ENCODE measurements around the gene PTPRU. TPM values are rescaled to one million over a fixed set of nuclear protein-coding genes. Genes with fewer than 3 reads are reported as not detected.

Gene PTPRU
- total RNA-seq, 1 experiment from 2014 or later, result 25.7 TPM

DNA sequence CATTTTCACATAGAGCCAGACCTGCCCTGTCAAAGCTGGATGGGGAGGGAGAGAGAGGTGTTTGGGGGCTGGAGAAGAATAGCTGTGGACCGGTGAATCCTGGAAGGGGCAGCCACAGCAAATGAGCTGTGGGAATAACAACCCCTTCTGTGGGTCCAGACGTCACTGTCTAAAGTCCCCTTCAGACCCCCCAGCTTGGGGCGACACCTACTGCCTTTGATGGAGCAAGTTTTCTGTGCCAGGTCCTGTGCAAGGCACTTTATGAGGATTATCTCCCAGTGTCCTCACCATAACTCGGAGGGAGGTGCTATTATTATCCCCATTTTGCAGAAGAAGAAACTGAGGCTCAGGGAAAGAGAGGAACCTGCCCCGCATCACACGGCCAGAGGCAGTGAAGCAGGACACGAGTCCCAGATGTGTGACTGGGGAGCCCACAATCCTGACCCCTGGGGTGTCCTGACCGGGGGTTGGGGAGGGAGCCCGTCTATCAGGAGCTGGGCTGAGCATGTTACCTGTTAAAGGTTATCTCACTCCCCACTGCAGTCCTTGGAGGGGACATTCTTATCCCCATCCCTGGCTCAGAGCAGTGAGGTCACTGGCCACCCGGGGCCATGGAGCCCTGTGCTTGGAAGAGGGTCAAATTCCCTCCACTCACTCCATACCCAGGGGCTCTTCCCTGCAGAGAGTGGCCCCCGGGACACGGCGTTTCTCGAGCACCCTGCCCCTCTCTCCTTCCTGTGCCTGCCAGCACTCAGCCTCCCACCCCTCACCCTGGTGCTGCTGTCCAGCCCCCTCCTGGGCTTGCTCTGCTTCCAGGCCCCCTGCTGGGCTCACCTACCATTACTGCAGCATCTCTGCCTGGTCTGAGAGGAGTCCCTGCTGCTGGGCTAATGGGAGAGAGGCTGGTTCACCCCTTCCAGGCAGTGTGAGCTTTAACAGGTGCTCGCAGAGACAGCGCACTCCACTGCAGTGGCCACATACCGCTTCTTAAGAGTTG is 132.9 kb downstream of the PTPRU start:
- no peaks in the 10 kb centered on the region for H3K4me1 ChIP-seq (ENCODE audit: insufficient read depth, low read length)
- H3K27me3 ChIP-seq (ENCODE audit: low read length), result peaks cover 70% of the 10 kb centered on the region
- DNase-seq (no peak), ATAC-seq (no peak)
- intact Hi-C loops (cut with micrococcal nuclease), result no loop called here
- H3K4me2 ChIP-seq (ENCODE audit: low read length), result no peak overlapping the region
- CTCF ChIA-PET, result no interaction called here
- POLR2A ChIA-PET (ENCODE audit: unreplicated experiment), result no interaction called here
- no peak overlapping the region for H2AFZ ChIP-seq (ENCODE audit: low read length)
- H3F3A ChIP-seq (ENCODE audit: low read length, unreplicated experiment), result no peaks in the 10 kb centered on the region
- H3K9me2 ChIP-seq (replicated peaks; ENCODE audit: low read length), result no peaks in the 10 kb centered on the region
- TF ChIP-seq EZH2 (IDR thresholded peaks at IDR 0.05; ENCODE audit: low read length, unreplicated experiment) (no peak), EZH2phosphoT487 (IDR thresholded peaks at IDR 0.05; ENCODE audit: borderline replicate concordance, low read length) (no peak)
- TF ChIP-seq, protein P1, sequence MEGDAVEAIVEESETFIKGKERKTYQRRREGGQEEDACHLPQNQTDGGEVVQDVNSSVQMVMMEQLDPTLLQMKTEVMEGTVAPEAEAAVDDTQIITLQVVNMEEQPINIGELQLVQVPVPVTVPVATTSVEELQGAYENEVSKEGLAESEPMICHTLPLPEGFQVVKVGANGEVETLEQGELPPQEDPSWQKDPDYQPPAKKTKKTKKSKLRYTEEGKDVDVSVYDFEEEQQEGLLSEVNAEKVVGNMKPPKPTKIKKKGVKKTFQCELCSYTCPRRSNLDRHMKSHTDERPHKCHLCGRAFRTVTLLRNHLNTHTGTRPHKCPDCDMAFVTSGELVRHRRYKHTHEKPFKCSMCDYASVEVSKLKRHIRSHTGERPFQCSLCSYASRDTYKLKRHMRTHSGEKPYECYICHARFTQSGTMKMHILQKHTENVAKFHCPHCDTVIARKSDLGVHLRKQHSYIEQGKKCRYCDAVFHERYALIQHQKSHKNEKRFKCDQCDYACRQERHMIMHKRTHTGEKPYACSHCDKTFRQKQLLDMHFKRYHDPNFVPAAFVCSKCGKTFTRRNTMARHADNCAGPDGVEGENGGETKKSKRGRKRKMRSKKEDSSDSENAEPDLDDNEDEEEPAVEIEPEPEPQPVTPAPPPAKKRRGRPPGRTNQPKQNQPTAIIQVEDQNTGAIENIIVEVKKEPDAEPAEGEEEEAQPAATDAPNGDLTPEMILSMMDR (conservative IDR thresholded peaks at IDR 0.05; ENCODE audit: low read depth, low read length), result no peak; the same call in 1 of the 2 replicates
- no TSS peak for BruUV-seq (replicated peaks)
- H3K4me3 ChIP-seq (ENCODE audit: low read length), result no peak overlapping the region
- H4K20me1 ChIP-seq (ENCODE audit: low read length), result no peaks in the 10 kb centered on the region
- H3K27ac ChIP-seq (ENCODE audit: low read length), result no peak overlapping the region
- no peak overlapping the region for H3K9ac ChIP-seq (ENCODE audit: low read length)
- H3K9me3 ChIP-seq (ENCODE audit: low read length), result no peaks in the 10 kb centered on the region
- no peaks in the 10 kb centered on the region for H3K79me2 ChIP-seq (ENCODE audit: low read length)
- no peaks in the 10 kb centered on the region for H3K36me3 ChIP-seq (ENCODE audit: low read depth, low read length)

DNA sequence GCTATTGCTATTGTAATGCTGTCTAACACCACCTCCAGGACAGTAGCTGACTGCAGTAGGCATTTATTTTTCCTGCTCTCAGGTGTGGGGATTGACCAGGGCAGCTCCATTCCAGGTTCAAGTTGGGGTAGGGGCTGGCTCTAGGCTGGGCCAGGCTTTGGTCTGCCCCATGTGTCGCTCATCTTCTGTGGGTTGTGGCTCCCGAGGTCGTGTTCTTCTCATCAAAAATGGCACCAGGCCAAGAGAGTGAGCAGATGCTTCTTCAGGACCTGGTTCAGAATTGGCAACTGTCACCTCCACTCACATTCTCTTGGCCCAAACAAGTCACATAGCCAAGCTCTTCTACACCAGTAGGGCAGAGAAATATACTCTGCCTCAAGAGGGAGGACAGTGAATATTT is 133.7 kb downstream of the PTPRU start:
- H3K4me3 ChIP-seq (ENCODE audit: low read length), result no peak overlapping the region
- H3K9me2 ChIP-seq (replicated peaks; ENCODE audit: low read length), result no peaks in the 10 kb centered on the region
- no peaks in the 10 kb centered on the region for H3K9me3 ChIP-seq (ENCODE audit: low read length)
- no peak overlapping the region for H3K27ac ChIP-seq (ENCODE audit: low read length)
- no TSS peak for BruUV-seq (replicated peaks)
- intact Hi-C loops (cut with micrococcal nuclease), result no loop called here
- no peaks in the 10 kb centered on the region for H3F3A ChIP-seq (ENCODE audit: low read length, unreplicated experiment)
- H3K27me3 ChIP-seq (ENCODE audit: low read length), result peaks cover 79% of the 10 kb centered on the region
- no peak for TF ChIP-seq EZH2phosphoT487 (IDR thresholded peaks at IDR 0.05; ENCODE audit: borderline replicate concordance, low read length)
- DNase-seq (no peak), ATAC-seq (no peak)
- H3K4me2 ChIP-seq (ENCODE audit: low read length), result no peak overlapping the region
- POLR2A ChIA-PET (ENCODE audit: unreplicated experiment), result no interaction called here
- no peak overlapping the region for H2AFZ ChIP-seq (ENCODE audit: low read length)
- CTCF ChIA-PET, result interaction anchor here (0.7 kb wide), 1 partner anchor 390 kb away, joined by 3 read pairs; no protein-coding TSS in a partner anchor
- H3K36me3 ChIP-seq (ENCODE audit: low read depth, low read length), result no peaks in the 10 kb centered on the region
- H3K79me2 ChIP-seq (ENCODE audit: low read length), result no peaks in the 10 kb centered on the region
- H3K9ac ChIP-seq (ENCODE audit: low read length), result no peak overlapping the region
- no peaks in the 10 kb centered on the region for H4K20me1 ChIP-seq (ENCODE audit: low read length)
- H3K4me1 ChIP-seq (ENCODE audit: insufficient read depth, low read length), result no peaks in the 10 kb centered on the region

DNA sequence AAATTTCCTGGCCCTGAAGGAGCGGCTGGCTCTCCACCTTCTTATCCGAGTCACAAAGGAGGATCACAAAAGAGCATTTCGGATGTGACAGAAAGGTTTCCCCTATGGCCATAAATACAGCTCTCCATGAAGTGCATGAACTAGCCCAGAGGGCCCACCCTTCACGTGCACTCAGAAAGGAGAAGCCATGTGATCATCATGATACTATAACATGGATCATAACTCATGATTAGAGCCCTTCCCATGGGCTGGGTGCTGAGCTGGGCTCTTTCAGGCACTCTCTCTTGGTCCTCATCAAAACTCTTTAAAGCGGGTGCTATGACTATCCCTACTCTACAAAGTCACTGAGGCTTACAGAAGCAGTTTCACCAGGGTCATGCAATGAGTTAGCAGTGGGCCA is 135.0 kb downstream of the PTPRU start:
- no peak for DNase-seq
- no peaks in the 10 kb centered on the region for H3K36me3 ChIP-seq (ENCODE audit: low read depth, low read length)
- no peaks in the 10 kb centered on the region for H4K20me1 ChIP-seq (ENCODE audit: low read length)
- no peak overlapping the region for H3K27ac ChIP-seq (ENCODE audit: low read length)
- CTCF ChIA-PET, result no interaction called here
- no TSS peak for BruUV-seq (replicated peaks)
- H3K4me2 ChIP-seq (ENCODE audit: low read length), result no peak overlapping the region
- intact Hi-C loops (cut with micrococcal nuclease), result no loop called here
- H3K9me3 ChIP-seq (ENCODE audit: low read length), result no peaks in the 10 kb centered on the region
- H3K79me2 ChIP-seq (ENCODE audit: low read length), result no peaks in the 10 kb centered on the region
- TF ChIP-seq, protein P1 (conservative IDR thresholded peaks at IDR 0.05; ENCODE audit: low read depth, low read length), result no peak
- TF ChIP-seq EZH2phosphoT487 (IDR thresholded peaks at IDR 0.05; ENCODE audit: borderline replicate concordance, low read length) (no peak), EZH2 (IDR thresholded peaks at IDR 0.05; ENCODE audit: low read length, unreplicated experiment) (no peak)
- peaks cover 86% of the 10 kb centered on the region for H3K27me3 ChIP-seq (ENCODE audit: low read length)
- H3F3A ChIP-seq (ENCODE audit: low read length, unreplicated experiment), result no peaks in the 10 kb centered on the region
- no peak overlapping the region for H3K4me3 ChIP-seq (ENCODE audit: low read length)
- no peaks in the 10 kb centered on the region for H3K9me2 ChIP-seq (replicated peaks; ENCODE audit: low read length)
- ATAC-seq, result no peak
- H2AFZ ChIP-seq (ENCODE audit: low read length), result no peak overlapping the region
- H3K9ac ChIP-seq (ENCODE audit: low read length), result no peak overlapping the region
- no peaks in the 10 kb centered on the region for H3K4me1 ChIP-seq (ENCODE audit: insufficient read depth, low read length)
- POLR2A ChIA-PET (ENCODE audit: unreplicated experiment), result no interaction called here
